ENCODE data around the gene IFI44. TPM values are rescaled to one million over a fixed set of nuclear protein-coding genes. Genes with fewer than 3 reads are reported as not detected.

Gene IFI44
- total and polyA plus RNA-seq, 2 donors from 2014 or later: 21.9 to 42.3 TPM

GRCh38 chr1:78702426-78702825, 52.8 kb downstream of the IFI44 start:
- Histone ChIP-seq H3K4me3 (ENCODE audit: low read length in 3 of 3) (no peak overlapping the region), H3K4me1 (ENCODE audit: control insufficient read depth in 2 of 3, insufficient read depth in 2 of 3, low read depth in 1 of 3, low read length in 3 of 3) (no peaks in the 10 kb centered on the region), H3K9me3 (ENCODE audit: control insufficient read depth in 2 of 3, insufficient read depth in 1 of 3, low read length in 3 of 3) (peaks cover 0 to 8% (median 0%) of the 10 kb centered on the region in 3 donors), H3K27ac (ENCODE audit: low read depth in 2 of 2, low read length in 2 of 2) (no peak overlapping the region), H3K36me3 (ENCODE audit: control insufficient read depth in 2 of 3, insufficient read depth in 3 of 3, low read length in 3 of 3) (no peaks in the 10 kb centered on the region), H3K9ac (ENCODE audit: low read length in 3 of 3) (no peak overlapping the region), H3K27me3 (ENCODE audit: control insufficient read depth, insufficient read depth, low read length) (no peaks in the 10 kb centered on the region)
- intact Hi-C loops (cut with DNase I): no loop called here
- DNase-seq (no peak), FAIRE-seq (no peak)
- no peak for TF ChIP-seq CTCF (IDR thresholded peaks at IDR 0.05; ENCODE audit: borderline replicate concordance, extremely low read depth, insufficient read depth)

GRCh38 chr1:78703806-78704205, 54.2 kb downstream of the IFI44 start:
- no peak for TF ChIP-seq CTCF (IDR thresholded peaks at IDR 0.05; ENCODE audit: borderline replicate concordance, extremely low read depth, insufficient read depth)
- intact Hi-C loops (cut with DNase I): no loop called here
- H3K27ac ChIP-seq (ENCODE audit: low read depth in 2 of 2, low read length in 2 of 2): no peak overlapping the region
- no peak overlapping the region for H3K4me3 ChIP-seq (ENCODE audit: low read length in 3 of 3)
- no peak overlapping the region for H3K9ac ChIP-seq (ENCODE audit: low read length in 3 of 3)
- FAIRE-seq (no peak), DNase-seq (no peak)
- no peaks in the 10 kb centered on the region for H3K27me3 ChIP-seq (ENCODE audit: control insufficient read depth, insufficient read depth, low read length)
- no peaks in the 10 kb centered on the region for H3K4me1 ChIP-seq (ENCODE audit: control insufficient read depth in 2 of 3, insufficient read depth in 2 of 3, low read depth in 1 of 3, low read length in 3 of 3)
- H3K9me3 ChIP-seq (ENCODE audit: control insufficient read depth in 2 of 3, insufficient read depth in 1 of 3, low read length in 3 of 3): peaks cover 0 to 8% (median 0%) of the 10 kb centered on the region in 3 donors
- no peaks in the 10 kb centered on the region for H3K36me3 ChIP-seq (ENCODE audit: control insufficient read depth in 2 of 3, insufficient read depth in 3 of 3, low read length in 3 of 3)

- no peaks in the 10 kb centered on the region for H3K9me3 ChIP-seq (ENCODE audit: control insufficient read depth in 2 of 3, insufficient read depth in 1 of 3, low read length in 3 of 3)
- no peak overlapping the region for H3K4me3 ChIP-seq (ENCODE audit: low read length in 3 of 3)
- no peaks in the 10 kb centered on the region for H3K27me3 ChIP-seq (ENCODE audit: control insufficient read depth, insufficient read depth, low read length)
- no peak for FAIRE-seq
- H3K4me1 ChIP-seq (ENCODE audit: control insufficient read depth in 2 of 3, insufficient read depth in 2 of 3, low read depth in 1 of 3, low read length in 3 of 3): no peaks in the 10 kb centered on the region
- H3K9ac ChIP-seq (ENCODE audit: low read length in 3 of 3): no peak overlapping the region
- H3K27ac ChIP-seq (ENCODE audit: low read depth in 2 of 2, low read length in 2 of 2): no peak overlapping the region
- intact Hi-C loops (cut with DNase I): no loop called here
- peak in 3 of 5 donors; percentile 53 to 74 (median 69) for DNase-seq
- no peak for TF ChIP-seq CTCF (IDR thresholded peaks at IDR 0.05; ENCODE audit: borderline replicate concordance, extremely low read depth, insufficient read depth)
- H3K36me3 ChIP-seq (ENCODE audit: control insufficient read depth in 2 of 3, insufficient read depth in 3 of 3, low read length in 3 of 3): no peaks in the 10 kb centered on the region
These were observed 62.9 kb downstream of the IFI44 start for GRCh38 chr1:78712467-78713051.

GRCh38 chr1:78713297-78713696, 63.7 kb downstream of the IFI44 start:
- no peak for FAIRE-seq
- H3K9ac ChIP-seq (ENCODE audit: low read length in 3 of 3): no peak overlapping the region

More at GRCh38 chr1:78713297-78713696, 63.7 kb downstream of the IFI44 start:
- H3K27ac ChIP-seq (ENCODE audit: low read depth in 2 of 2, low read length in 2 of 2): no peak overlapping the region
- intact Hi-C loops (cut with DNase I): no loop called here
- no peak overlapping the region for H3K4me3 ChIP-seq (ENCODE audit: low read length in 3 of 3)
- DNase-seq: peak in 1 of 5 donors; percentile 12
- no peaks in the 10 kb centered on the region for H3K27me3 ChIP-seq (ENCODE audit: control insufficient read depth, insufficient read depth, low read length)
- no peaks in the 10 kb centered on the region for H3K36me3 ChIP-seq (ENCODE audit: control insufficient read depth in 2 of 3, insufficient read depth in 3 of 3, low read length in 3 of 3)
- H3K9me3 ChIP-seq (ENCODE audit: control insufficient read depth in 2 of 3, insufficient read depth in 1 of 3, low read length in 3 of 3): no peaks in the 10 kb centered on the region
- TF ChIP-seq CTCF (IDR thresholded peaks at IDR 0.05; ENCODE audit: borderline replicate concordance, extremely low read depth, insufficient read depth): no peak
- H3K4me1 ChIP-seq (ENCODE audit: control insufficient read depth in 2 of 3, insufficient read depth in 2 of 3, low read depth in 1 of 3, low read length in 3 of 3): no peaks in the 10 kb centered on the region
